GM21825 (cell line): ENCODE results near the gene VPS72.
"Not testable (repeated sequence)": the region's sequence is repeated elsewhere in the genome, so short reads cannot be mapped to it uniquely, and the experiment has no call there.

Source experiments
- ATAC-seq: cut with Tn5 transposase; IDR thresholded peaks from one replicate; pipeline ENCODE4 v1.9.1; 2021; ENCODE audit warnings: mild to moderate bottlenecking, moderate library complexity; ENCODE audit not compliant: unreplicated experiment

The VPS72 gene, protein sequence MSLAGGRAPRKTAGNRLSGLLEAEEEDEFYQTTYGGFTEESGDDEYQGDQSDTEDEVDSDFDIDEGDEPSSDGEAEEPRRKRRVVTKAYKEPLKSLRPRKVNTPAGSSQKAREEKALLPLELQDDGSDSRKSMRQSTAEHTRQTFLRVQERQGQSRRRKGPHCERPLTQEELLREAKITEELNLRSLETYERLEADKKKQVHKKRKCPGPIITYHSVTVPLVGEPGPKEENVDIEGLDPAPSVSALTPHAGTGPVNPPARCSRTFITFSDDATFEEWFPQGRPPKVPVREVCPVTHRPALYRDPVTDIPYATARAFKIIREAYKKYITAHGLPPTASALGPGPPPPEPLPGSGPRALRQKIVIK

DNA sequence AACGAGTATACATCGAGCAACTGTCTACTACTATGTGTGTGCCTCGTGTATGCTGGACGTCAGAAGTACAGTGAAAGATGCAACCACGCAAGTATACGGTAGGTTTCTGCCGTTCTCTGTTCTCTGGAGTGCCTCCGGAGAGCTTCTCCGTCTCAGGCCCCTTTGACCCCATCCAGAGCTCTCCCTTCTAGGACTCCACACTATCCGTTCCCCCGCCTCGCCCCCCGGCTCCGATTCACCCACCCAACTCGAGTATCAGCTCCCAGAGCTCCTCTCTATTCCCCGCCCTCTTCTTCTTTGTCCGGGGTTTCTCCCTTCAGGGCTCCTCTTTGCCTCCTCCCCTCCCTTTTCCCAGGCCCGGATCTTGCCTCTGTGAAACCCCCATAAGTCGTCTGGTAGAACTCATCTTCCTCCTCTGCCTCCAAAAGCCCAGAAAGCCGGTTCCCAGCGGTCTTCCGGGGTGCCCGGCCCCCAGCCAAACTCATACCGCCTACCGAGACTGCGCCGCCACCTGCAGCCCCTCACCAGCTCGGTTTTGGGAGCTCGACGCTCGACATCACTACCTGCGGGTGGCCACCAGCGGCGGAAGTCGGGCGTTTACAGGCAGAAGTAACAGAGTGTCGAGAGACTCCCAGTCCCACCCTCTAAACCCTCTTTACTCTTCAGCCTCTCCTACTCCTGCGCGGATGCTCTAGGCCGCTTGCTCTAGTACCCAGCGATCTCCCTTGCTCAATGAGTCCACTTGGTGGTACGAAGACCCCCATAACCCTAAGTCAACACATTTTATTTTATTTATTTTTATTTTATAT is at the start of gene VPS72:
VPS72 (minus strand) TSS at position 561 of the 809 bp plus-strand sequence; CDS start at position 485, 76 bp downstream.
- peak; percentile 82 for ATAC-seq

DNA sequence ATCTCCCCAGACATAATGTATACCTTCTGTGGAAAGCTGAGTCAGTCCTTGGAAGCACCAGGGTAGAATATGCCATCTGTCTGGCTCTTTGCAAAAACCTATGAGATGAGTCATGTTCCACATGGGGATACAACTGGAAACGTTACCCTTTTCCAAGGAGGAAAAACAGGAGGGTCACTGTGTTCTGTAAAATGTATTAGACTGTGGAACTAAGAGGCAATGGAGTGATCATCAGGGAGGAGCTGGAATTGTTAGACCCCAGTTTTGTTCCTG is 48.4 kb upstream of the VPS72 start:
- no peak for ATAC-seq

DNA sequence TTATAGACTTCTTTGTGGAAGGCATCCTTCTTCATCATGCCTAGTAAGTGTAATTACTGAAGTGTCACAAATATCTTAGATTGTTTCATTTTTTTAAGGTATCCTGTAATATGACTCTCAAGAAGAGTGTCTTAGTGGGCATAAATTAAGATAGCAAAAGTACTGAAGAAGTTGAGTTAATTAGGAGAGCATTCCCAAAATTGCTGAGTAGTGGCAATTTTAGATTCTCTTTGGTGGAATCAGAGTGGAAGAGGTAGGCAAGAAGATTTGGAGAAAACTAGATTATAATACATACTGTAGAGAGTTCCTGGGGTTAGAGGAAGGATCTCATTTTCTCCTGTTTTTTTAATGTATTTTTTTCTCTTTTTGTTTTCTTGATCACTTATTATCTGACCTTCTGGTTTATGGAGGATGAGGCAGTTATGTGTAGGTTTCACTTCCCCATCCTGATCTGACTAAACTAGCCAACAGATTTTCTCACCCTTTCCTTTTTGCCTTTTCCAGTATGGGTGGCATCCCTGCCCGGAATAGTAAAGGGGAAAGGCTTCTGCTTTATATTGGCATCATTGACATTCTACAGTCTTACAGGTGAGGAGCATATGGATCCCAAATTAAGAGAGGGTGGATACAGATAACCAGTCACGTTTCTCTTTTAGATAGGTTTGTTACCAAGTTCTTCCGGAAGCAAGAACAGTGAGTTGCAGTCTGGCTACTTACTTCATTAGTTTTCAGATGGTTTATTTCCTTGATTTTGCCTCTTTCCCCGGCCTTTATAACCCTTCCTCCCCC is 47.9 kb upstream of the VPS72 start:
- ATAC-seq, result no peak

DNA sequence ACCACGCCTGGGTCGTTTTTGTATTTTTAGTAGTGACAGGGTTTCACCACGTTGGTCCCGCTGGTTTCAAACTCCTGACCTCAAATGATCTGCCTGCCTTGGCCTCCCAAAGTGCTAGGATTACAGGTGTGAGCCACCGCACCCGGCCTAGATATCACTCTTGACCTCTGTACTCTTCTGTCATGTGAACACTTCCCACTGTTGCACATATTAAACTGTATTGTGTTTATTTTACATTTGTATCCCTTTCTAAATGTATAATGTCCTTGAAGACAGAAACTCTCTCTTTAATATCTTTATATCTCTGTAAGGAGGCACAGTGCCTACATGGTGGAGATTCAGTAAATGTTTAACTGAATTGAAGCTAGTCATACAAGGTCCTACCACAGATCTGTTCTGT is 45.2 kb upstream of the VPS72 start:
- no peak for ATAC-seq

DNA sequence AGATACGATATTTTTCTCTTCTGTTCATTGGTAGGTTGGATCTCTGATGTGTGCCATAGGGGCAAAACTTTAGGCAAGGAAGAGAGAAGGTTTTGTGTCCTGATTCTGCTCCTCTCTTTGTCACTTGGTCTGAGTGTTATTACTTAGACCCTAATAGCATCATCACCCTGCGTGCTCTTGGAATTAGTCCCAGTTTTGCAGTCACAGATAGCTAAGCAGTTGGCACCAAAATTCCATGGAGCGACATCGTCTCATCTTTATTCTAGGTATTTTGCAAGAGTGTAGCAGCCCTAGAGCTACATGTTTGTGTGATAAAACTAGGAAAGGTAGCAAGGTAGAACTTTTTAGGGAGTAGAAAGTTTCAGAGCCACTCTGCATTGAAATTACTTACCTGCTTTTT is 32.1 kb upstream of the VPS72 start:
- no peak for ATAC-seq

DNA sequence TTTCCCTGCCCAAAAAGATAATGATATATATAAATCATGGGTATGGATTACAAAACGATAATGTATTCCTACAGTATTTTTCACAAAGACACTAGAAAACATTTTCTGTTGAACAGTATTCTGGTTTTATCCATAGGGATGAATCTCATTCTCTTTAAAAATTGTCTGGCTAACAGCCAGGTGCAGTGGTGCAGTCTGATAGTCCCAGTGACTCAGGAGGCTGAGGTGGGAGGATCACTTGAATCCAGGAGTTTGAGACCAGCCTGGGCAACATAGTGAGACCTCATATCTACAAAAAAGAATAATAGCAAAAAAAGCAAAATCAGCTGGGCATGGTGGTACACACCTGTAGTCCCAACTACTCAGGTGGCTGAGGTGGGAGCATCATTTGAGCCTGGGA is 31.6 kb upstream of the VPS72 start:
- ATAC-seq, result no peak

DNA sequence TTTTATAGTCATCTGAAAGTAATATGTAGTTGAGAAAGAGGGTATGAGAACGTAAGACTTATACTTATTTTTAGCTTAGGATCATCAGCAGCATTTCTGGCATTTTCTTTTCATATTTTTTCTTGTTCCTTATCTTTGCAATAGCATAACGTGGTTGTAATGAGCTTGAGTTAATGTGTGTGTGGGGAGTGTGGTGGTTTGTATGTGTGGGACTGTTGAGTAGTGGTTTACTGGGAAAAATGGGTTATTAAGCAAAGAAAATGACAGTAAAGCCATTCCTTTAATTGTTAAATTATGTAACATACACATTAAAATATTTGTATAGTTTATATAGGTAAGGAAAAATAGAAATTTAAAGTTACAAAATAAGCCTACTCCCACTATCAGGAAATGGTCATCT is 23.6 kb upstream of the VPS72 start:
- ATAC-seq, result no peak

DNA sequence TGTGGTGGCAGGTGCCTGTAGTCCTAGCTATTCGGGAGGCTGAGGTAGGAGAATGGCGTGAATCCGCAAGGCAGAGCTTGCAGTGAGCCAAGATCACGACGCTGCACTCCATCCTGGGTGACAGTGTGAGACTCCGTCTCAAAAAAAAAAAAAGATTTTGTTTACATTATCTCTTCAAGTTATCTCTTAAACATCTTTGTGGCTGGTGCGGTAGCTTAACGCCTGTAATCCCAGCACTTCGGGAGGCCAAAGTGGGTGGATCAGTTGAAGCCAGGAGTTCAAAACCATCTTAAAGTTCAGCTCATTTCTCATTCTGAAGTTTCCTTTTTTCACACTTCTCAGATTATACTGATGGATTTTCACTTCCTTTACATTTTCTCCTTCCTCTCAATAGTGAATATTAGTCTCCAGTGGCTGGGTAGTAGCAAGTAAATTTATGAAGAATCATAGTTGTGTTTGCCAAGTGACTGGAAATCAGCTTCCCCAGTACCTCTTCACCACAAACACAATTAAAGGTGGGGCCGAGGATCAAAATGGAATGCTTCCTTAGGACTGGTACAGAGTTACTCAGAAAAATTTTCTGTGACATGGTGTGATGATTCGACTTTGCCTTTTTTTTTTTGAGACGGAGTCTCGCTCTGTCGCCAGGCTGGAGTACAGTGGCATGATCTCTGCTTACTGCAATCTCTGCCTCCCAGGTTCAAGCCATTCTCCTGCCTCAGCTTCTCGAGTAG is 22.1 kb upstream of the VPS72 start:
- ATAC-seq, result no peak

DNA sequence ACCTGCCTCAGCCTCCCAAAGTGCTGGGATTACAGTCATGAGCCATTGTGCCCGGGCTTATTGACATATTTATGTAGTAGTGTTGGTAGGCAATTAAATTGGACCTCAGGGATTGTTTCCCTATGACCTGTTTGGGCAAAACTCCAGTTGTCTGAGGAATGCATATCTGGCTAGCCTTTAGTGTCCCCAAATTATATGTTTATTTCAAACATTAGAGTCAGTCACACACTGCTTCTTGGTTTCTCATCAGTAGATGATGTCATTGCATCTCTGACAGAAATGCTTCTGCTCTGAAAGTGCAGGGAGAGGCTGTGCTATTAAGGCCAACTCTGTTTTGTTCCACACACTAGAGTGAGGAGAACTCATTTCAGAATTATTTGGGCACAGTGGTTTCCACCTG is 20.8 kb upstream of the VPS72 start:
- ATAC-seq, result no peak

DNA sequence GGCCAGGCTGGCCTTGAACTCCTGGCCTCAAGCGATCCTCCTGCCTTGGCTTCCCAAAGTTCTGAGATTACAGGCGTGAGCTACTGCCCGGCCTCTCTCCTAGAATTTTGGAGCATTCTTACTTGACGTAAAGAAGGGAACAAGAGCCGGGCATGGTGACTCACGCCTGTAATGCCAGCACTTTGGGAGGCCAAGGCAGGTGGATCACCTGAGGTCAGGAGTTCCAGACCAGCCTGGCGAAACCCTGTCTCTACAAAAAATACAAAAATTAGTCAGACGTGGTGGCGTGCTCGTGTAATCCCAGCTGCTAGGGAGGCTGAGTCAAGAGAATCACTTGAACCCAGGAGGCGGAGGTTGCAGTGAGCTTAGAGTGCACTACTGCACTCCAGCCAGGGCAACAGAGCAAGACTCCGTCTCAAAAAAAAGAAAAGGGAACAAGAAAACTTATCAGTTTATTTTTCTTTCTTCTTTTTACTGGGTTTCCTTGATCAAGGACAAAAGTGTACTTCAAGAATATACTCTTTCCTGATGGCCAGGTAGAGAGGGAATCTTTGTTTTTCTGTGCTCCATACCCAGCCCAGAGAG is 15.5 kb upstream of the VPS72 start:
- ATAC-seq, result not testable (repeated sequence)

DNA sequence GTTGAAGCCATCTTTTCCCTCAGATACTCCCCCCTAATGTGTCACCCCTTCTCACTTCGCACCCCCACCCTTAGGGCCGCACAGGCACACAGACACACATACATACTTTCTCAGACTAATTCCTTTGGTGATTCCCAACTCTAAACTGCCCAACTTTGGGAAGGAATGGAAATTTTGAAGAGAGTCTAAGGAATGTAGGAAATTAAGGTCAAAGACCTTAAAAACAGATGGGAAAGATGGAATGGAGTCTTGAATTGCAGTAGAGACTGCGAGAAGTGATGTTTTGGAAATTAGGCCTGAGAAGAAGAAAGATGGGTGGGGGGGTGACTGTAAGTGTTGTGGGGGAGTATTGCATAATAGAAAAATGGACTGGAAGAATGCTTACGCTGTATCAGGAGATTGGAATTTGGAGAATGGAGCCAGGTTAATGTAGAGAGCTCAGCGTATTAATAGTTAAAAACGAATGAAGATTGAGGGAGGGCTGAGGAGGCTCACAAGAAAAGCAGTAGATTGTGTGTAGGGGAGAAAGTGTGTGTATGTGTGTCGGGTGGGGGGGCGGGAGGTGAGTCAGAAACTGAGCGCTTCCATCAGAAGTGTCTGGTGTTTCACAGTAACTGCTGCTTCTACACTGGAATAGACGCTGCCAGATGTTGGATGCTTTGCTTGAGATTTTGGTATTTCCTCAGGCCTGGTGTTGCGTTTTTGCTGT is 10.0 kb upstream of the VPS72 start:
- ATAC-seq, result no peak

DNA sequence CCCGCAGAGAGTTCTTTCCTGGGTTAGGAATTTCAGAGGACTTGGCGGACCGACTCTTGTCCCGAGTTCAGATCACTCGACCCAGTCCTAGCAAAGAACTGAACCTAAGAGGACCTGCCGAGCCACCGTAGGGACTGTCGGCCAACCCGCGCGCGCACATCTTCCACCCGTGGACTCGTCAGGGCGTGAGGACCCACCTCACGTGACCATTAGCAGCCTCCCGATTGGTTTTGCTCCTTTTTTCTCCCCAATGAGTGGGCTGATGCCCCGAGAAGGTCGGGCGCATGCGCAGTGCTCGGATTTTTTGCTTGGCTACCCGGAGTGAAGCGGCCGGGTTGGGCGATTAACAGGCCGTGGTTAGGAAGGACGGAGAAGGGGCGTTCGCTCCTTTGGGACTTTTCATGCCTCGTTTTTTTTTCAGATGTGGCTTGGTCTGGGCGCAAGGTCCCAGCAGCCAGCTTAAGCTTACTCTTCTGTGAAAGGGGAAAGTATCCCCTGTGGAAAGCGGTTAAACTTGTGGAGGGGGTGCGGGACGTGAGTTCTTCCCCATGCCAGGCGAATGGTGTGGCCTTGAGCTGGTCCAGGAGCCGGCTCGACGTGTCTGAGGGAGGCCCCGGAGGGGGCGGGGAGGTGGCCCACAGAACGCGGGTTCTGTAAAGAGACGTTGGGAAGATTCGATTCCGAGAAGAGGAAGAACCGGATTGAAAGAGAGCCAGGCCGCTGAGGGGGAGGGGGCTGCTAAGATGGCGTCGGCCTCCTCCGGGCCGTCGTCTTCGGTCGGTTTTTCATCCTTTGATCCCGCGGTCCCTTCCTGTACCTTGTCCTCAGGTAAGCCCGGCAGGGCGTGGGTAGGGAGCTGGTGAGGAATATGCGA is 8.5 kb upstream of the VPS72 start, which contains the start of gene PIP5K1A:
PIP5K1A (plus strand) TSS at position 299 of the 874 bp plus-strand sequence; CDS start at position 744, 445 bp downstream.
- peak; percentile 75 for ATAC-seq

DNA sequence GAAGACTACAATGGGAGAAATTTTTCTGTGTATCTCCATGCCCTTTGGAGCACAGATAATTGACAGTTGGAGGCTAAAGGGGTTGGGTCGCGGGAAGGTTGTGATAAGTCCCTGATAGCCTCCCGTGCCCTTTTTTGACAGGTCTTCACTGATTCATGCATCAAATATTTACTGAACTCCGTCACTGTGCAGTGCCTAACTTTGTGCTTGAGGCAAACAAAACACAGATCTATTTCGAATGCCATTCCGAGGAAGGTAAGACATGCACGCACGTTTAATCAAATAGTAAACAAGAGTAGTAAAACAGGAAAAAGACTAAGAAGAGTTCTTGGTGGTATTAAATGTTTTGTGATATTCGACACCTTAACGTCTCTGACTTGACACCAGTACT is 7.9 kb upstream of the VPS72 start:
- ATAC-seq, result peak; percentile 5

DNA sequence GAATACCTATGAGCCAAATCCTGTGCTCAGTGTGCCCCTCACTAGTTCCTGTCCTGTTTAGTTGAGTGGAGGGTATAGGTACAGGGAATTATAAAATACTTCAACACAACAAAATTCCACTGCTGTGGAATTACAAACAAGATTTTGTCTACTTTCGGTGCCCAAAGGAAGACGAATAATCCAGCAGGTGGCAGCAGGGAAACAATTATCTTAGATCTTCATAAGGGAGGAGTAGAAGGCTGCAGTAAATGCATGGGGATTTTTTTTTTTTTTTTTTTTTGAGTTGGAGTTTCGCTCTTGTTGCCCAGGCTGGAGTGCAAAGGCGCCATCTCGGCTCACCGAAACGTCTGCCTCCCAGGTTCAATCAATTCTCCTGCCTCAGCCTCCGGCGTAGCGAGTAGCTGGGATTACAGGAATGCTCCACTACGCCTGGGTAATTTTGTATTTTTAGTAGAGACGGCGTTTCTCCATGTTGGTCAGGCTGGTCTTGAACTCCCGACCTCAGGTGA is 6.3 kb upstream of the VPS72 start:
- no peak for ATAC-seq

DNA sequence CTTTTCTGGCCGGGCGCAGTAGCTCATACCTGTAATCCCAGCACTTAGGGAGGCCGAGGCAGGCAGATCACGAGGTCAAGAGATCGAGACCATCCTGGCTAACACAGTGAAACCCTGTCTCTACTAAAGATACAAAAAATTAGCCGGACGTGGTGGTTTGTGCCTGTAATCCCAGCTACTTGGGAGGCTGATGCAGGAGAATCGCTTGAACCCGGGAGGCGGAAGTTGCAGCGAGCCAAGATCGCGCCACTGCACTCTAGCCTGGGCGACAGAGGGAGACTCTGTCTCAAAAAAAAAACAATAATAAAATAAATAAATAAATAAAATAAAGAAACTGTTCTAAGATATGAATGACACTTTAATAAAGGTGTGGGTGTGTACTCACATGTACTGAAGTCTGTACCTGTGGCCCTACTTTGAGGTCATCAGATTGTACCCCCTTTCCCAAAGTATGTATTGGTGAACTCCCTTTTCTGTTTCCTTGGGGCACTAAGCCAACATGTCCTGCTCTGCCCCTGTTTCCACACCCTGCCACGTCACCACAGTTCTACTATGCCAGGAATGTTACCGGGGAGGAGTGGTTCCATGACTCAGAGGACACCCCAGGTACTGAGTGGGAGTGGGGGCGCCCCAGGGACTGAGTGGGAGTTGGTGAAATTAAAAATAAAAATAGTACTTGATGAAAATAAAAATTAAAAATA is 5.0 kb upstream of the VPS72 start:
- ATAC-seq, result not testable (repeated sequence)

DNA sequence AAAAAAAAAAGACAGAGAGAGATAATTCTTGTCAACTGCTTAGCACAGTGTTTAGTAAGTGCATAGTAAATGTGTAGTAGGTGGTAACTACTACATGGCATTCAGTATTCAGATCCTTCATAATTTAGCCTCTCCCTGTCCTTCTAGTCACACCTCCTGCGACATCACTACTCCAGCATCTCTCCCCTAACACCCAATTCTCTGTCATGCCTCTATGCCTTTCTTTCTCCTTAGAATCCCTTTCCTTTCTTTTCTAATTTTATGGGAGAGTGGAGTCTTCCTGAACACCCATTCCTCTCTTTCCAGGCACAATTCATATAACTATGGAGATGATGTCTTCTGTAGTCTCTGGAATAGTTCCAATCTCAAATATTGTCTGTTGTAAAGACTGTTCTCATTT is 3.9 kb upstream of the VPS72 start:
- no peak for ATAC-seq

DNA sequence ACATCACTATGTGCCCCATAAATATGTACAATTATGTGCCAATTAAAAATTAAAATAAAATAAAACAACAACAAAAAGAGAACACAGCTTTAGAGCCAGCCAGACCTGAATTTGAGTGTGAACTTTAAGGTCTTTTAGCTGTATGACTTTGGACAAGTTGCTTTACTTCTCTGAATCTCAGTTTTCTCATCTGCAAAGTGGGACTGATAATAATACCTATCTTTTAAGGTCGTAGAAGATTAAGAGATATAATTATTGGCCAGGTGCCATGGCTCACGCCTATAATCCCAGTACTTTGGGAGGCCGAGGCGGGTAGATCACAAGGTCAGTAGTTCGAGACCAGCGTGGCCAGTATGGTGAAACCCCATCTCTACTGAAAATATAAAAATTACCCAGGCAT is 3.3 kb upstream of the VPS72 start:
- no peak for ATAC-seq

DNA sequence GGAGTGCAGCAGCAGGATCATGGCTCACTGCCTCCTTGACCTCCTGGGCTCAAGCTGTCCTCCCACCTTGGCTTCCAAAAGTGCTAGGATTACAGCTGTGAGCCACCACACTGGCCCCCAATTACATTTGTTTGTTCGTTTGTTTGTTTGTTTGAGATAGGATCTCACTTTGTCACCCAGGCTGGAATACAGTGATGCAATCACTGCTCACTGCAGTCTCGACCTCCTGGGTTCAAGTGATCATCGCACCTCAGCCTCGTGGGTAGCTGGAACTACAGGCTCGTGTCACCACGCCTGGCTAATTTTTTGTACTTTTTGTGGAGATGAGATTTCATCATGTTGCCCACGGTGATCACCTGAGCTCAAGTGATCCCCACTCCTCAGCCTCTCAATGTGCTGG is 2.0 kb upstream of the VPS72 start:
- ATAC-seq, result no peak
